Vagina (tissue), 2 donors: ENCODE data around the gene LCE6A. TPM values are rescaled to one million over a fixed set of nuclear protein-coding genes. Genes with fewer than 3 reads are reported as not detected.

ENCODE experiments used
- DNase-seq, 2 donors: peaks; one replicate each; pipeline ENCODE4 v3.0.0-alpha.2; 2017; ENCODE audit errors: extremely low spot score in 2 of 2
- H3K27ac ChIP-seq: fragments of 200-600 bp; sonication (generic); one replicate; pipeline ENCODE4 v1.5.1; 2019
- H3K27me3 ChIP-seq: fragments of 200-600 bp; sonication (generic); one replicate; pipeline ENCODE4 v1.5.1; 2019
- H3K36me3 ChIP-seq, 2 donors: fragments of 200-600 bp; sonication (generic); one replicate each; pipeline ENCODE4 v1.5.1; 2017 to 2019
- H3K4me1 ChIP-seq: fragments of 200-600 bp; sonication (generic); one replicate; pipeline ENCODE4 v1.5.1; 2019
- H3K4me3 ChIP-seq, 2 donors: fragments of 200-600 bp; sonication (generic); 1 replicate in 1 of 2; 2 replicates in 1 of 2; pipeline ENCODE4 v1.5.1; 2016 to 2019
- H3K9me3 ChIP-seq: fragments of 200-600 bp; sonication (generic); one replicate; pipeline ENCODE4 v1.5.1; 2019
- POLR2A ChIP-seq, 2 donors: fragments of 450-650 bp; IDR thresholded peaks; one replicate each; pipeline ENCODE4 v1.6.1; 2017; ENCODE audit warnings: antibody characterized with exemption in 2 of 2, mild to moderate bottlenecking in 2 of 2, moderate library complexity in 2 of 2
- POLR2AphosphoS5 ChIP-seq, 2 donors: sonication (generic); formaldehyde crosslinking; IDR thresholded peaks; one replicate each; pipeline ENCODE4 v1.9.0; 2017; ENCODE audit warnings: antibody characterized with exemption in 2 of 2, mild to moderate bottlenecking in 2 of 2, low read depth in 1 of 2; ENCODE audit not compliant: insufficient read depth in 1 of 2
- intact Hi-C: fragments of 100-400 bp; cut with DNase I; formaldehyde crosslinking; loops from one replicate; pipeline ENCODE4 v1.15.1; 2023
- total RNA-seq: library from RNA; depleted of rRNA; stranded (reverse); fragments of >200 nt; gene quantifications from one replicate; pipeline ENCODE4 v1.2.3, GENCODE V29; 2016
- TF ChIP-seq, protein P1 (sequence below), 3 experiments: fragments of 450-650 bp in 2 of 3; fragments of 200-600 bp in 1 of 3; sonication (generic) in 1 of 3; IDR thresholded peaks; one replicate each; pipeline ENCODE4 v1.5.1; 2017 to 2019; ENCODE audit warnings: antibody characterized with exemption in 3 of 3, mild to moderate bottlenecking in 2 of 3, moderate library complexity in 2 of 3

LCE6A gene
- total RNA-seq, 1 donor from 2014 or later, result not detected

DNA sequence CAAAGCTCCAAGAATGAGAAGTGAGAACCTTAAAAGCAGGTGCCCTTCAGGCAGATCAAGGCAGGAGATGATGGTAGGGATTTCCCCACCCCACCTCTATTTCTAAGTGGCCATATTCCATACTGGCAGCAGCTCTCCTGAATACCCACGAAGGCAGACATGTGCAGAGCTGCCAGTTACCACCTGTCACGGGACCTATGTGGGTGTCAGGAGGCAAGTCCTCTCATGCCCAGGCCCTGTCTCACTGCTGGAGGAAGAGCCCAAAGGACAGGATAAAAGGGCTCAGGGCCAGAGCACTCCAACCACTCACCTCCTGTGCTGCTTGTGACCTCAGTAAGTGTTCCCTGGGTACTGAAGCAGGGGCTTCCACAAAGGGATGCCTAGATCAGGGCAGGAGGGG is 31.6 kb upstream of the LCE6A start:
- no peaks in the 10 kb centered on the region for H3K9me3 ChIP-seq
- TF ChIP-seq, protein P1, sequence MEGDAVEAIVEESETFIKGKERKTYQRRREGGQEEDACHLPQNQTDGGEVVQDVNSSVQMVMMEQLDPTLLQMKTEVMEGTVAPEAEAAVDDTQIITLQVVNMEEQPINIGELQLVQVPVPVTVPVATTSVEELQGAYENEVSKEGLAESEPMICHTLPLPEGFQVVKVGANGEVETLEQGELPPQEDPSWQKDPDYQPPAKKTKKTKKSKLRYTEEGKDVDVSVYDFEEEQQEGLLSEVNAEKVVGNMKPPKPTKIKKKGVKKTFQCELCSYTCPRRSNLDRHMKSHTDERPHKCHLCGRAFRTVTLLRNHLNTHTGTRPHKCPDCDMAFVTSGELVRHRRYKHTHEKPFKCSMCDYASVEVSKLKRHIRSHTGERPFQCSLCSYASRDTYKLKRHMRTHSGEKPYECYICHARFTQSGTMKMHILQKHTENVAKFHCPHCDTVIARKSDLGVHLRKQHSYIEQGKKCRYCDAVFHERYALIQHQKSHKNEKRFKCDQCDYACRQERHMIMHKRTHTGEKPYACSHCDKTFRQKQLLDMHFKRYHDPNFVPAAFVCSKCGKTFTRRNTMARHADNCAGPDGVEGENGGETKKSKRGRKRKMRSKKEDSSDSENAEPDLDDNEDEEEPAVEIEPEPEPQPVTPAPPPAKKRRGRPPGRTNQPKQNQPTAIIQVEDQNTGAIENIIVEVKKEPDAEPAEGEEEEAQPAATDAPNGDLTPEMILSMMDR (IDR thresholded peaks at IDR 0.05), result no peak
- no peak for TF ChIP-seq POLR2AphosphoS5 (IDR thresholded peaks at IDR 0.05; ENCODE audit: insufficient read depth in 1 of 2, low read depth in 1 of 2)
- TF ChIP-seq POLR2A (IDR thresholded peaks at IDR 0.05), result no peak
- DNase-seq, result no peak
- no peak overlapping the region for H3K27ac ChIP-seq
- no peaks in the 10 kb centered on the region for H3K36me3 ChIP-seq
- H3K27me3 ChIP-seq, result no peaks in the 10 kb centered on the region
- intact Hi-C loops, result no loop called here
- H3K4me3 ChIP-seq, result no peak overlapping the region
- H3K4me1 ChIP-seq, result no peaks in the 10 kb centered on the region

- no peaks in the 10 kb centered on the region for H3K9me3 ChIP-seq
- H3K27me3 ChIP-seq, result no peaks in the 10 kb centered on the region
- DNase-seq, result no peak
- no peaks in the 10 kb centered on the region for H3K36me3 ChIP-seq
- H3K4me3 ChIP-seq, result no peak within 1 kb of the TSS
- H3K27ac ChIP-seq, result no peak within 1 kb of the TSS
- TF ChIP-seq, protein P1 (IDR thresholded peaks at IDR 0.05), result no peak
- TF ChIP-seq POLR2AphosphoS5 (IDR thresholded peaks at IDR 0.05; ENCODE audit: insufficient read depth in 1 of 2, low read depth in 1 of 2) (no peak), POLR2A (IDR thresholded peaks at IDR 0.05) (no peak)
- intact Hi-C loops, result no loop called here
- H3K4me1 ChIP-seq, result no peaks in the 10 kb centered on the region
Observed at GRCh38 chr1:152811671-152812070, 31.0 kb upstream of the LCE6A start, which contains the start of gene LCE1B. Gene LCE1B (plus strand): TSS chr1:152811971. CDS start chr1:152812447, 476 bp downstream.

DNA sequence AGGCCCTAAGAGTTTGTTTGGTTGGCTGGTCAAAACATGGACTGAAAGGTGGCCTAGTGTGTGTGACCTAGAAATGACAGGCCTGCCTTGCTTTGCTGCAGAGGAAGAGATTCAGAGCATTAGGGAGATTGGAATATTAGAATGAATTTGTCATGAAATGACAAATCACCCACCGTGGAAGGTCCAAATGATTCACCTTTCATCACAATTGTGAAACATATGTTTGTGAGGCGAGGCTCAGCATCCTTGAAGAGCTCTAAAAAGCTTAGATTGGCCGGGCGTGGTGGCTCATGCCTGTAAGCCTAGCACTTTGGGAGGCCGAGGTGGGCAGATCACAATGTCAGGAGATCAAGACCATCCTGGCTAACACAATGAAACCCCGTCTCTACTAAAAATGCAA is 25.3 kb upstream of the LCE6A start:
- H3K27ac ChIP-seq, result no peak overlapping the region

DNA sequence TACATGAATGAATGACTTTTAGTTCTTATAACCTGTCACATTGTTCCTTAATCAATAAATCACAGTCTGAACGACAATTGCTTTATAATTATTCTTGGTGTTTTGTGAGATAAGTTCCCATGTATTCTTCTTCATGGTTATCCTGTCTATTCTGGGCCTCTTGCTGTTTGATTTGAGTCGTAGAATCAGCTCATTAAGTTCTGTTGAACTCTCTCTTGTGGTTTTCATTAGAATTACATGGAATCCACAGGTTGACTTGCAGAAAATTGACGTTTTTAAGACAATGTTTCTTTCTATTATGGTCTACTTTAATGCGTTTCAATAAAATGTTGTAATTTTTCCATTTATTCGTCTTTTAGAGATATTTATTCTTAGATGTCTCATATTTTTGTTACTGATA is 19.4 kb upstream of the LCE6A start:
- intact Hi-C loops, result no loop called here
- DNase-seq, result no peak

More for the DNA sequence above, 25.3 kb upstream of the LCE6A start:
- Histone ChIP-seq H3K9me3 (no peaks in the 10 kb centered on the region), H3K27me3 (no peaks in the 10 kb centered on the region), H3K4me3 (no peak overlapping the region), H3K4me1 (no peaks in the 10 kb centered on the region), H3K36me3 (no peaks in the 10 kb centered on the region)
- intact Hi-C loops, result no loop called here
- TF ChIP-seq, protein P1 (IDR thresholded peaks at IDR 0.05), result no peak
- DNase-seq, result no peak

GRCh38 chr1:152824964-152825363 is 17.7 kb upstream of the LCE6A start:
- no peaks in the 10 kb centered on the region for H3K9me3 ChIP-seq
- H3K27ac ChIP-seq, result no peak overlapping the region
- H3K4me3 ChIP-seq, result no peak overlapping the region
- intact Hi-C loops, result no loop called here
- no peaks in the 10 kb centered on the region for H3K4me1 ChIP-seq
- TF ChIP-seq, protein P1 (IDR thresholded peaks at IDR 0.05), result no peak
- TF ChIP-seq POLR2A (IDR thresholded peaks at IDR 0.05) (no peak), POLR2AphosphoS5 (IDR thresholded peaks at IDR 0.05; ENCODE audit: insufficient read depth in 1 of 2, low read depth in 1 of 2) (no peak)
- H3K27me3 ChIP-seq, result no peaks in the 10 kb centered on the region
- DNase-seq, result no peak
- H3K36me3 ChIP-seq, result no peaks in the 10 kb centered on the region

More for the DNA sequence above, 19.4 kb upstream of the LCE6A start:
- Histone ChIP-seq H3K36me3 (no peaks in the 10 kb centered on the region), H3K27me3 (no peaks in the 10 kb centered on the region), H3K9me3 (no peaks in the 10 kb centered on the region), H3K27ac (no peak overlapping the region), H3K4me1 (no peaks in the 10 kb centered on the region), H3K4me3 (no peak overlapping the region)
- TF ChIP-seq, protein P1 (IDR thresholded peaks at IDR 0.05), result no peak
- no peak for TF ChIP-seq POLR2A (IDR thresholded peaks at IDR 0.05)
- no peak for TF ChIP-seq POLR2AphosphoS5 (IDR thresholded peaks at IDR 0.05; ENCODE audit: insufficient read depth in 1 of 2, low read depth in 1 of 2)
